Measurements from ENCODE around the gene FIGNL1.
"Not testable (repeated sequence)": the region's sequence is repeated elsewhere in the genome, so short reads cannot be mapped to it uniquely, and the experiment has no call there.

GRCh38 chr7:50458651-50459050 is 8.5 kb upstream of the FIGNL1 start:
- TF ChIP-seq CTCF (IDR thresholded peaks at IDR 0.05); PBX3 (IDR thresholded peaks at IDR 0.05); POLR2A (IDR thresholded peaks at IDR 0.05; ENCODE audit: low read length); NR3C1 (IDR thresholded peaks at IDR 0.05); CEBPB (IDR thresholded peaks at IDR 0.05); KDM5A (IDR thresholded peaks at IDR 0.05); MYC (IDR thresholded peaks at IDR 0.05; ENCODE audit: borderline replicate concordance, low read length); TP53 (CRISPR knock-in tag; IDR thresholded peaks at IDR 0.05); ELK1 (IDR thresholded peaks at IDR 0.05; ENCODE audit: low read depth, low read length): not testable (repeated sequence)
- TF ChIP-seq, protein P1, sequence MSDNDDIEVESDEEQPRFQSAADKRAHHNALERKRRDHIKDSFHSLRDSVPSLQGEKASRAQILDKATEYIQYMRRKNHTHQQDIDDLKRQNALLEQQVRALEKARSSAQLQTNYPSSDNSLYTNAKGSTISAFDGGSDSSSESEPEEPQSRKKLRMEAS (IDR thresholded peaks at IDR 0.05): not testable (repeated sequence)
- TF ChIP-seq, protein P2, sequence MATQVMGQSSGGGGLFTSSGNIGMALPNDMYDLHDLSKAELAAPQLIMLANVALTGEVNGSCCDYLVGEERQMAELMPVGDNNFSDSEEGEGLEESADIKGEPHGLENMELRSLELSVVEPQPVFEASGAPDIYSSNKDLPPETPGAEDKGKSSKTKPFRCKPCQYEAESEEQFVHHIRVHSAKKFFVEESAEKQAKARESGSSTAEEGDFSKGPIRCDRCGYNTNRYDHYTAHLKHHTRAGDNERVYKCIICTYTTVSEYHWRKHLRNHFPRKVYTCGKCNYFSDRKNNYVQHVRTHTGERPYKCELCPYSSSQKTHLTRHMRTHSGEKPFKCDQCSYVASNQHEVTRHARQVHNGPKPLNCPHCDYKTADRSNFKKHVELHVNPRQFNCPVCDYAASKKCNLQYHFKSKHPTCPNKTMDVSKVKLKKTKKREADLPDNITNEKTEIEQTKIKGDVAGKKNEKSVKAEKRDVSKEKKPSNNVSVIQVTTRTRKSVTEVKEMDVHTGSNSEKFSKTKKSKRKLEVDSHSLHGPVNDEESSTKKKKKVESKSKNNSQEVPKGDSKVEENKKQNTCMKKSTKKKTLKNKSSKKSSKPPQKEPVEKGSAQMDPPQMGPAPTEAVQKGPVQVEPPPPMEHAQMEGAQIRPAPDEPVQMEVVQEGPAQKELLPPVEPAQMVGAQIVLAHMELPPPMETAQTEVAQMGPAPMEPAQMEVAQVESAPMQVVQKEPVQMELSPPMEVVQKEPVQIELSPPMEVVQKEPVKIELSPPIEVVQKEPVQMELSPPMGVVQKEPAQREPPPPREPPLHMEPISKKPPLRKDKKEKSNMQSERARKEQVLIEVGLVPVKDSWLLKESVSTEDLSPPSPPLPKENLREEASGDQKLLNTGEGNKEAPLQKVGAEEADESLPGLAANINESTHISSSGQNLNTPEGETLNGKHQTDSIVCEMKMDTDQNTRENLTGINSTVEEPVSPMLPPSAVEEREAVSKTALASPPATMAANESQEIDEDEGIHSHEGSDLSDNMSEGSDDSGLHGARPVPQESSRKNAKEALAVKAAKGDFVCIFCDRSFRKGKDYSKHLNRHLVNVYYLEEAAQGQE (IDR thresholded peaks at IDR 0.05): not testable (repeated sequence)
